MM.1S (cell line): ENCODE results near the gene SNTG2.

Source experiments
- DNase-seq: peaks from one replicate; pipeline ENCODE4 v3.0.0-alpha.2; 2015
- H2AFZ ChIP-seq: fragments of 300-600 bp; sonication (generic); 2 replicates; pipeline ENCODE4 v1.6.0; 2016; ENCODE audit warnings: antibody characterized with exemption, low read length
- H3F3A ChIP-seq: fragments of 300-600 bp; sonication (generic); 2 replicates; pipeline ENCODE4 v1.6.1; 2016; ENCODE audit warnings: mild to moderate bottlenecking, antibody characterized with exemption, low read length, moderate library complexity, mixed read lengths; ENCODE audit not compliant: insufficient read depth
- H3K27ac ChIP-seq: fragments of 300-600 bp; sonication (generic); 2 replicates; pipeline ENCODE4 v1.5.1; 2016; ENCODE audit warnings: mild to moderate bottlenecking, low read length
- H3K27me3 ChIP-seq: fragments of 300-600 bp; sonication (generic); replicated peaks from 2 replicates; pipeline ENCODE4 v1.6.0; 2016; ENCODE audit warnings: low read length; ENCODE audit not compliant: insufficient read depth
- H3K36me3 ChIP-seq: fragments of 300-600 bp; sonication (generic); replicated peaks from 2 replicates; pipeline ENCODE4 v1.6.1; 2016; ENCODE audit warnings: mild to moderate bottlenecking, low read length, mixed read lengths; ENCODE audit not compliant: insufficient read depth
- H3K4me1 ChIP-seq: fragments of 300-600 bp; sonication (generic); 2 replicates; pipeline ENCODE4 v1.6.1; 2016; ENCODE audit warnings: low read length, mixed read lengths
- H3K4me2 ChIP-seq: fragments of 300-600 bp; sonication (generic); 2 replicates; pipeline ENCODE4 v1.6.0; 2016; ENCODE audit warnings: low read depth, low read length
- H3K4me3 ChIP-seq: fragments of 300-600 bp; sonication (generic); 2 replicates; pipeline ENCODE4 v1.5.1; 2016; ENCODE audit warnings: low read length, mixed read lengths
- H3K79me2 ChIP-seq: fragments of 300-600 bp; sonication (generic); 2 replicates; pipeline ENCODE4 v1.6.1; 2016; ENCODE audit warnings: mixed run types, low read length, mixed read lengths
- H3K9ac ChIP-seq: fragments of 300-600 bp; sonication (generic); 2 replicates; pipeline ENCODE4 v1.6.1; 2016; ENCODE audit warnings: low read length, mixed read lengths
- H3K9me2 ChIP-seq: fragments of 300-600 bp; sonication (generic); replicated peaks from 2 replicates; pipeline ENCODE4 v1.6.1; 2016; ENCODE audit warnings: mild to moderate bottlenecking, low read length, mixed read lengths; ENCODE audit not compliant: insufficient read depth
- H3K9me3 ChIP-seq: fragments of 300-600 bp; sonication (generic); replicated peaks from 2 replicates; pipeline ENCODE4 v1.6.1; 2016; ENCODE audit warnings: mild to moderate bottlenecking, low read length, mixed read lengths; ENCODE audit not compliant: insufficient read depth
- H4K20me1 ChIP-seq: fragments of 300-600 bp; sonication (generic); 2 replicates; pipeline ENCODE4 v1.6.1; 2016; ENCODE audit warnings: mild to moderate bottlenecking, low read length, moderate library complexity, mixed read lengths; ENCODE audit not compliant: insufficient read depth
- EZH2 ChIP-seq: fragments of 300-600 bp; sonication (generic); optimal IDR thresholded peaks from 2 replicates; pipeline ENCODE3; 2017; ENCODE audit warnings: low read depth, mild to moderate bottlenecking, antibody characterized with exemption, low read length, mixed read lengths
- EZH2phosphoT487 ChIP-seq: fragments of 300-600 bp; sonication (generic); IDR thresholded peaks from 2 replicates; pipeline ENCODE4 v1.6.1; 2018; ENCODE audit warnings: antibody characterized with exemption, low read length
- TF ChIP-seq, protein P1 (sequence below): fragments of 300-600 bp; sonication (generic); IDR thresholded peaks from 2 replicates; pipeline ENCODE4 v1.5.1; 2016; ENCODE audit warnings: antibody characterized with exemption, low read length, mixed read lengths

SNTG2 gene

GRCh38 chr2:938181-939005 is 12.3 kb upstream of the SNTG2 start:
- H3F3A ChIP-seq, result no peaks in the 10 kb centered on the region
- H3K27me3 ChIP-seq, result no peaks in the 10 kb centered on the region
- no peak for TF ChIP-seq EZH2
- no peak for TF ChIP-seq EZH2phosphoT487
- H4K20me1 ChIP-seq, result no peaks in the 10 kb centered on the region
- H3K4me2 ChIP-seq, result no peak overlapping the region
- no peak overlapping the region for H3K27ac ChIP-seq
- no peak for DNase-seq
- no peak overlapping the region for H3K4me3 ChIP-seq
- H2AFZ ChIP-seq, result no peak overlapping the region
- H3K9ac ChIP-seq, result no peak overlapping the region
- H3K9me2 ChIP-seq, result no peaks in the 10 kb centered on the region
- no peaks in the 10 kb centered on the region for H3K79me2 ChIP-seq
- H3K9me3 ChIP-seq, result no peaks in the 10 kb centered on the region
- no peaks in the 10 kb centered on the region for H3K4me1 ChIP-seq
- no peaks in the 10 kb centered on the region for H3K36me3 ChIP-seq

DNA sequence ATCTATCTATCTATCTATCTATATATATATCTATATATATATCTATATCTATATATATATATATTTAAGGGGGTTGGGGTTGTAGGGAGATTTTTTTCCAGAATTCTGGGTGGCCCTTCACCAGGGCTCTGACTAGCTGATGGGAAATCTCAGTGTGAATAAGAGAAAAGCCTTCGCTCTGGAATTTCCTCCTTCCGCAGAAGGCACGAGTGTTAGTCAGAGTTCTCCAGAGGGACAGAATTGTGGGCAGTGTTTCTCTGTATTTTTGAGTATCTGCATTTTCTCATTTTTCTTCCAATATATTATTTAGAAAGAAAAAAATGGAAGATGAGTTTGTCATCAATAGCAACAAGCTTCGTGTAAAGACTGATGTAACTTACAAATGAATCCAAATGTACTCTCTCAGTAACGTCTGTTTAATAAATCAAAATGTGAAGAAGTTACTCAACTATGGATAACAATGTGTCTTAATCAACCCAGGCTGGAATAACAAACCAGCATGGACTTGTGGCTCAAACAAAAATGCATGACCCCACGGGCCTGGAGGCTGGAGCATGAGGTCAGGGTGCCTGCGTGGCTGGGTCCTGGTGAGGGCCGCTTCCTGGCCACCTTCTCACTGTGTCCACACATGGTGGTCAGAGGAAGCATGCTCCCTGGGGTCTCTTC is 10.6 kb upstream of the SNTG2 start:
- no peak overlapping the region for H3K9ac ChIP-seq
- no peak overlapping the region for H2AFZ ChIP-seq
- no peaks in the 10 kb centered on the region for H3K79me2 ChIP-seq
- no peaks in the 10 kb centered on the region for H3K4me1 ChIP-seq
- no peaks in the 10 kb centered on the region for H3K27me3 ChIP-seq
- no peak for TF ChIP-seq EZH2phosphoT487
- TF ChIP-seq, protein P1, sequence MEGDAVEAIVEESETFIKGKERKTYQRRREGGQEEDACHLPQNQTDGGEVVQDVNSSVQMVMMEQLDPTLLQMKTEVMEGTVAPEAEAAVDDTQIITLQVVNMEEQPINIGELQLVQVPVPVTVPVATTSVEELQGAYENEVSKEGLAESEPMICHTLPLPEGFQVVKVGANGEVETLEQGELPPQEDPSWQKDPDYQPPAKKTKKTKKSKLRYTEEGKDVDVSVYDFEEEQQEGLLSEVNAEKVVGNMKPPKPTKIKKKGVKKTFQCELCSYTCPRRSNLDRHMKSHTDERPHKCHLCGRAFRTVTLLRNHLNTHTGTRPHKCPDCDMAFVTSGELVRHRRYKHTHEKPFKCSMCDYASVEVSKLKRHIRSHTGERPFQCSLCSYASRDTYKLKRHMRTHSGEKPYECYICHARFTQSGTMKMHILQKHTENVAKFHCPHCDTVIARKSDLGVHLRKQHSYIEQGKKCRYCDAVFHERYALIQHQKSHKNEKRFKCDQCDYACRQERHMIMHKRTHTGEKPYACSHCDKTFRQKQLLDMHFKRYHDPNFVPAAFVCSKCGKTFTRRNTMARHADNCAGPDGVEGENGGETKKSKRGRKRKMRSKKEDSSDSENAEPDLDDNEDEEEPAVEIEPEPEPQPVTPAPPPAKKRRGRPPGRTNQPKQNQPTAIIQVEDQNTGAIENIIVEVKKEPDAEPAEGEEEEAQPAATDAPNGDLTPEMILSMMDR, result no peak
- no peak for TF ChIP-seq EZH2
- no peaks in the 10 kb centered on the region for H3F3A ChIP-seq
- no peaks in the 10 kb centered on the region for H3K9me3 ChIP-seq
- no peak for DNase-seq
- no peaks in the 10 kb centered on the region for H3K9me2 ChIP-seq
- H4K20me1 ChIP-seq, result no peaks in the 10 kb centered on the region
- H3K27ac ChIP-seq, result no peak overlapping the region
- H3K4me2 ChIP-seq, result no peak overlapping the region
- H3K4me3 ChIP-seq, result no peak overlapping the region
- H3K36me3 ChIP-seq, result no peaks in the 10 kb centered on the region

- no peak overlapping the region for H3K4me2 ChIP-seq
- H3K4me1 ChIP-seq, result peaks cover 6% of the 10 kb centered on the region
- no peaks in the 10 kb centered on the region for H3K9me3 ChIP-seq
- H3K27ac ChIP-seq, result no peak overlapping the region
- peaks cover 5% of the 10 kb centered on the region; the same call in 1 of the 2 replicates for H3F3A ChIP-seq
- no peaks in the 10 kb centered on the region for H3K9me2 ChIP-seq
- no peak overlapping the region for H3K9ac ChIP-seq
- no peaks in the 10 kb centered on the region for H3K27me3 ChIP-seq
- no peak overlapping the region for H3K4me3 ChIP-seq
- no peak overlapping the region for H2AFZ ChIP-seq
- H3K79me2 ChIP-seq, result no peaks in the 10 kb centered on the region
- TF ChIP-seq EZH2phosphoT487 (no peak), EZH2 (no peak)
- TF ChIP-seq, protein P1, result no peak
- no peak for DNase-seq
- no peaks in the 10 kb centered on the region; the same call in 1 of the 2 replicates for H4K20me1 ChIP-seq
- no peaks in the 10 kb centered on the region for H3K36me3 ChIP-seq
These were observed 8.8 kb upstream of the SNTG2 start for GRCh38 chr2:941871-942270.
